AG10803 (cell line): ENCODE results near the gene CPNE6.
A peak's percentile ranks its signal among the peaks of the same experiment; 100 is the strongest.
"Not testable (repeated sequence)": the region's sequence is repeated elsewhere in the genome, so short reads cannot be mapped to it uniquely, and the experiment has no call there.

Experiments used
- DNase-seq: peaks from one replicate; pipeline ENCODE4 v3.0.0; 2010; ENCODE audit warnings: low read depth
- H3K4me3 ChIP-seq: 2 replicates; pipeline ENCODE4 v1.5.1; 2011; ENCODE audit warnings: mild to moderate bottlenecking, low read length, control low read depth
- TF ChIP-seq, protein P1 (sequence below): conservative IDR thresholded peaks from 2 replicates; pipeline ENCODE4 v1.5.1; 2011; ENCODE audit warnings: mild to moderate bottlenecking, low read length, control low read depth, inconsistent platforms

CPNE6 gene

DNA sequence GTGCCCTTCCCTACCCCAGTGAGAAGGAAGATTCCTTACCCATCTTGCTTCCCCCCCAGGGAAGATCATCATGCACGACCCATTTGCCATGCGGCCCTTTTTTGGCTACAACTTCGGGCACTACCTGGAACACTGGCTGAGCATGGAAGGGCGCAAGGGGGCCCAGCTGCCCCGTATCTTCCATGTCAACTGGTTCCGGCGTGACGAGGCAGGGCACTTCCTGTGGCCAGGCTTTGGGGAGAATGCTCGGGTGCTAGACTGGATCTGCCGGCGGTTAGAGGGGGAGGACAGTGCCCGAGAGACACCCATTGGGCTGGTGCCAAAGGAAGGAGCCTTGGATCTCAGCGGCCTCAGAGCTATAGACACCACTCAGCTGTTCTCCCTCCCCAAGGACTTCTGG is 32.1 kb downstream of the CPNE6 start:
- TF ChIP-seq, protein P1, sequence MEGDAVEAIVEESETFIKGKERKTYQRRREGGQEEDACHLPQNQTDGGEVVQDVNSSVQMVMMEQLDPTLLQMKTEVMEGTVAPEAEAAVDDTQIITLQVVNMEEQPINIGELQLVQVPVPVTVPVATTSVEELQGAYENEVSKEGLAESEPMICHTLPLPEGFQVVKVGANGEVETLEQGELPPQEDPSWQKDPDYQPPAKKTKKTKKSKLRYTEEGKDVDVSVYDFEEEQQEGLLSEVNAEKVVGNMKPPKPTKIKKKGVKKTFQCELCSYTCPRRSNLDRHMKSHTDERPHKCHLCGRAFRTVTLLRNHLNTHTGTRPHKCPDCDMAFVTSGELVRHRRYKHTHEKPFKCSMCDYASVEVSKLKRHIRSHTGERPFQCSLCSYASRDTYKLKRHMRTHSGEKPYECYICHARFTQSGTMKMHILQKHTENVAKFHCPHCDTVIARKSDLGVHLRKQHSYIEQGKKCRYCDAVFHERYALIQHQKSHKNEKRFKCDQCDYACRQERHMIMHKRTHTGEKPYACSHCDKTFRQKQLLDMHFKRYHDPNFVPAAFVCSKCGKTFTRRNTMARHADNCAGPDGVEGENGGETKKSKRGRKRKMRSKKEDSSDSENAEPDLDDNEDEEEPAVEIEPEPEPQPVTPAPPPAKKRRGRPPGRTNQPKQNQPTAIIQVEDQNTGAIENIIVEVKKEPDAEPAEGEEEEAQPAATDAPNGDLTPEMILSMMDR: no peak
- DNase-seq: no peak

DNA sequence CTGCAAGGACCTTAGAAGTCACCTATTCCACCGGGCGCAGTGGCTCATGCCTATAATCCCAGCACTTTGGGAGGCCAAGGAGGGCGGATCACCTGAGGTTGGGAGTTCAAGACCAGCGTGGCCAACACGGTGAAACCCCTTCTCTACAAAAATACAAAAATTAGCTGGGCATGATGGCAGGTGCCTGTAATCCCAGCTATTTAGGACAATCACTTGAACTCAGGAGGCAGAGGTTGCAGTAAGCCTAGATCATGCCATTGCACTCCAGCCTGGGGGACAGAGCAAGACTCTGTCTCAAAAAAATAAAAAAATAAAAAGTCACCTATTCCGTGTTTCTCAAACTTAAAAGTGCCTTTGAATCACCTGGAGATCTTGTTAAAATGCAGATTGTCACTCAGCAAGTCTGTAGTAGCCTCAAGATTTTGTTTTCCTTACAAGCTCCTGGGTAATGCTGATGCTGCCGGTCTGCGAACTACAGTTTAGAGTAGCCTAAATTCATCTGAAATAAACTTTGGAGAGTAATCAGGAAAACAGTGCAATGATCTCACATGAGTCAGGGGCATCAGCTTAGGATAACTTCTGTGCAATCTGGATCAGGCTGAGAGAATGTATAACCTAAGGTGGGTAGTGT is 34.4 kb downstream of the CPNE6 start:
- not testable (repeated sequence) for H3K4me3 ChIP-seq, DNase-seq

More for the DNA sequence above, 32.1 kb downstream of the CPNE6 start:
- H3K4me3 ChIP-seq: no peak overlapping the region

DNA sequence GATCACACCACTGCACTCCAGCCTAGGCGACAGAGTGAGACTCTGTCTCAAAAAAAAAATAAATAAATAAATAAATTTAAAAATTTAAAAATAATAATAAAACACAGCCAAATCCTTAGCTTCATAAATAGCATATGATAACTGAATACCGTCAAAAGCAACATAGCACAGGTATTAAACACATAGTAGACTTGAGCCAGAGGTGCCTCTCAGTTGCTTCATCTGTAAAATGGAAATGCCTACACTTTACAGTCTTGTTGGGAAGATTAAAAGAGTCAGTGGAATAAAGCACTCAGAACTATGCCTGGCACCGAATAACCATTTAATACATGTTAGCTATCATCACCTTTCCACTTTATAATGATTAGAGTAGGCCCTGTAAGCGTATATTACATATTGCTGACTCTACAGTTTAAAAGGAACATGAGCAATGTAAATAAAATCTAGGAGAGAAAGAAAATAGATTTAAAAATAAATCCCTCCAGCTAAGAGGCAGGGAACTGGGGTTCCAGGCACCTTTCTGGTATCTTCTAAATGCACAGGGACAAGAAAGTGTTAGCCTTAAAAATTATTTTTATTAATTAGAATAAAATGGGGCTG is 35.4 kb downstream of the CPNE6 start:
- TF ChIP-seq, protein P1: no peak
- H3K4me3 ChIP-seq: no peak overlapping the region
- no peak for DNase-seq

DNA sequence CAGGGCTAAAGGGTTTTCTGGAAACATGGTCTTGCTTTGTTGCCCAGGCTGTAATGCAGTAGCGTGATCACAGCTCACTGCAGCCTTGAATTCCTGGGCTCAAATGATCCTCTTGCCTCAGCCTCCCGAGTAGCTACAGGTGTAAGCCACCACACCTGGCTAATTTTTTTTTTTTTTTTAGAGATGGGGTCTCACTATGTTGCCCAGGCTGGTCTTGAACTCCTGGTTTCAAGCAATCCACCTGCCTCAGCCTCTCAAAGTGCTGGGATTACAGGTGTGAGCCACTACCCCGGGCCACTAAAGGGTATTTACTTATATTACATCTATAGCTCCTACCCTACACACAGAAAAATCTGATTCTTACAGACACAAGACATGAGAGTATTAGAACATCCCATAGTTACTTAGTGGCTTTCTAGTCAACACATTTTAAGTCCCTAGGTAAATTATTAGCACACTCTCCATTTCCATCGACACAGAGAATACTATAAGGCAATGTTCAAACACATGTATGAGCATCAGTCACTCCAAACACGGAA is 37.0 kb downstream of the CPNE6 start:
- H3K4me3 ChIP-seq: no peak overlapping the region
- no peak for DNase-seq
- TF ChIP-seq, protein P1: no peak

DNA sequence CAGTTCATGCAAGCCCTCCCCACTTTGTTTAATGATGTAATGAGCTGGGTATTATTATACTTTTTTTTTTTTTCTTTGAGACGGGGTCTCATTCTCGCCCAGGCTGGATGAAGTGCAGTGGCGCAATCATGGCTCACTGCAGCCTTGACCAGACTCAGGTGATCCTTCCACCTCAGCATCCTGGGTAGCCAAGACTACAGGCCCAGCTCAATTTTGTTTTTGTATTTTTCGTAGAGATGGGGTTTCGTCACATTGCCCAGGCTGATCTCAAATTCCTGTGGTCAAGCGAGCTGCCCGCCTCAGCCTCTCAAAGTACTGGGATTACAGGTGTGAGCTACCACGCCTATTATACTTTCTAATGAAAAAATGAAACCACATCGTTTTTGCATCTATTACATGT is 38.7 kb downstream of the CPNE6 start:
- DNase-seq: no peak
- H3K4me3 ChIP-seq: no peak overlapping the region
- TF ChIP-seq, protein P1: no peak

DNA sequence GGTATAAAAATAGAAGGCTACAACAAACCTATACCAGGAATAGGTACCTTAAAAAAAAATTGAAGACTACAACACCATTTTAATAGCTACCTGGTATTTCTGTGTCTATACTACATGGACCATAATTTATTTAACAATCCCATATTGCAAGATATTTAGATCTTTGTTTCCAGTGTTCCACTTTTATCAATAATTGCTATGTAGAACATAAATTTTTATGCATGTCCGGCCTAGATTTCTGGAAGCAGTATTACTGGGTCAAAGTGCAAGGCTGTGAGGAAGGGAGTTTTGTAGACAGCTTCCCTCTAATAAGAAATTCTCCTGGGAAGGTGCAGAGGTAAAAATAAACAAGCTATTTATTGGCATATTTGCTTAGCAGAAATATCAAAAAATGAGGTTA is 39.2 kb downstream of the CPNE6 start:
- DNase-seq: no peak
- no peak overlapping the region for H3K4me3 ChIP-seq
- TF ChIP-seq, protein P1: no peak

DNA sequence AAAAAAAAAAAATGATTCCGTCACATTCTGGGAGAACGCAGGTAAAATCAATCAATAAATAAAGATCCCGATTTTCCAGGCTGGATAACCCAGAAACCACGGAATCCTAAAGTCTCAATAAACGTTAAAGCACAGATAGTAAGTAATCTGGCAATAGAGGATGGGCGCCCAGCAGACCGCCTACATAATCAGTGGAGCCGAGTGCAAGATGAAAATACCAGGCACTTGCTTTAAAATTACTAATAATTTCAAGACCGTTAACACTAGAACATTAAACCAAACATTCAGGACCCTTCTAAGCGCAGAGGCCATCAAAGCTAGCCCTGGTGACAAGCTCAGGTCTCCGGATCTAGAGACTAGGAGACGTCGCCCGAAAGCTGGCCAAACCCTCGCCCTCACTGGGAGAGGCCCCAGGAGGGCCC is 42.0 kb downstream of the CPNE6 start:
- TF ChIP-seq, protein P1: no peak
- H3K4me3 ChIP-seq: peak overlapping the region; percentile 90
- no peak for DNase-seq
